Fibroblast of lung (primary cell): Measurements from ENCODE around the gene MRS2. TPM values are rescaled to one million over a fixed set of nuclear protein-coding genes. Genes with fewer than 3 reads are reported as not detected.

Experiments
- DNase-seq, 2 donors: peaks; one replicate each; pipeline versions ENCODE4 v3.0.0 to v3.0.0-alpha.2; 2010; ENCODE audit warnings: low read depth in 2 of 2
- H2AFZ ChIP-seq: 2 replicates; pipeline ENCODE4 v1.5.1; 2012; ENCODE audit warnings: low read length, control low read depth, inconsistent platforms
- H3K27ac ChIP-seq: 2 replicates; pipeline ENCODE4 v1.5.1; 2011; ENCODE audit warnings: low read length, control low read depth; ENCODE audit not compliant: insufficient read depth
- H3K27me3 ChIP-seq: 2 replicates; pipeline ENCODE4 v1.5.1; 2011; ENCODE audit warnings: mild to moderate bottlenecking, low read length; ENCODE audit not compliant: control insufficient read depth, insufficient read depth
- H3K36me3 ChIP-seq: 2 replicates; pipeline ENCODE4 v1.5.1; 2011; ENCODE audit warnings: low read length; ENCODE audit not compliant: control insufficient read depth, insufficient read depth
- H3K4me1 ChIP-seq: 2 replicates; pipeline ENCODE4 v1.5.1; 2011; ENCODE audit warnings: low read length; ENCODE audit not compliant: control insufficient read depth, insufficient read depth; ENCODE audit errors: extremely low read depth
- H3K4me2 ChIP-seq: 2 replicates; pipeline ENCODE4 v1.5.1; 2011; ENCODE audit warnings: low read length, control low read depth; ENCODE audit not compliant: insufficient read depth; ENCODE audit errors: extremely low read depth
- H3K4me3 ChIP-seq, 4 experiments: fragments of 200-600 bp in 1 of 4; sonication (generic) in 1 of 4; replicated peaks in 1 of 4; 2 replicates each; pipeline ENCODE4 v1.5.1; 2011 to 2016; ENCODE audit warnings: low read length in 4 of 4, low read depth in 3 of 4, mild to moderate bottlenecking in 3 of 4, control low read depth in 2 of 4, inconsistent platforms in 1 of 4, mixed read lengths in 1 of 4; ENCODE audit not compliant: insufficient read depth in 1 of 4; ENCODE audit errors: control extremely low read depth in 1 of 4
- H3K79me2 ChIP-seq: 2 replicates; pipeline ENCODE4 v1.5.1; 2012; ENCODE audit warnings: mild to moderate bottlenecking, low read length, inconsistent platforms; ENCODE audit not compliant: control insufficient read depth, insufficient read depth
- H3K9ac ChIP-seq: 2 replicates; pipeline ENCODE4 v1.5.1; 2011; ENCODE audit warnings: mild to moderate bottlenecking, low read length, control low read depth; ENCODE audit not compliant: insufficient read depth
- H3K9me3 ChIP-seq: 2 replicates; pipeline ENCODE4 v1.5.1; 2012; ENCODE audit warnings: low read depth, low read length; ENCODE audit not compliant: control insufficient read depth, insufficient read depth
- H4K20me1 ChIP-seq: 2 replicates; pipeline ENCODE4 v1.5.1; 2011; ENCODE audit warnings: low read length; ENCODE audit not compliant: control insufficient read depth, insufficient read depth; ENCODE audit errors: extremely low read depth
- EZH2 ChIP-seq: IDR thresholded peaks from 2 replicates; pipeline ENCODE4 v1.5.1; 2012; ENCODE audit warnings: low read length, control low read depth, mild to moderate bottlenecking; ENCODE audit errors: missing control alignments
- polyA plus RNA-seq, 2 donors: library from polyadenylated mRNA; depleted of rRNA in 1 of 2; stranded (reverse) in 1 of 2; unstranded in 1 of 2; fragments of >200 nt; gene quantifications; 2 replicates each; pipeline ENCODE4 v1.2.1, GENCODE V29; 2011 to 2012; ENCODE audit warnings: missing spikeins in 1 of 2
- total RNA-seq: library from RNA; depleted of rRNA; stranded (reverse); fragments of >200 nt; gene quantifications from 2 replicates; pipeline ENCODE4 v1.2.1, GENCODE V29; 2014
- TF ChIP-seq, protein P1 (sequence below), 2 donors: IDR thresholded peaks in 1 of 2; conservative IDR thresholded peaks in 1 of 2; 1 replicate in 1 of 2; 2 replicates in 1 of 2; pipeline ENCODE4 v1.5.1; 2011 to 2012; ENCODE audit warnings: low read length in 2 of 2, control low read depth in 1 of 2, inconsistent platforms in 1 of 2, low read depth in 1 of 2, mild to moderate bottlenecking in 1 of 2

MRS2 gene
- total and polyA plus RNA-seq, 2 donors (not counting 1 experiment from before 2014, with no cell fraction given), result 12.6 to 19.9 TPM

GRCh38 chr6:24385536-24386269 is 17.0 kb upstream of the MRS2 start:
- no peak overlapping the region for H3K27ac ChIP-seq
- no peaks in the 10 kb centered on the region for H3K9me3 ChIP-seq
- no peak overlapping the region for H3K4me3 ChIP-seq
- no peaks in the 10 kb centered on the region for H3K79me2 ChIP-seq
- H3K4me2 ChIP-seq, result no peak overlapping the region
- no peaks in the 10 kb centered on the region for H4K20me1 ChIP-seq
- H3K27me3 ChIP-seq, result no peaks in the 10 kb centered on the region
- no peak overlapping the region for H2AFZ ChIP-seq
- TF ChIP-seq, protein P1, sequence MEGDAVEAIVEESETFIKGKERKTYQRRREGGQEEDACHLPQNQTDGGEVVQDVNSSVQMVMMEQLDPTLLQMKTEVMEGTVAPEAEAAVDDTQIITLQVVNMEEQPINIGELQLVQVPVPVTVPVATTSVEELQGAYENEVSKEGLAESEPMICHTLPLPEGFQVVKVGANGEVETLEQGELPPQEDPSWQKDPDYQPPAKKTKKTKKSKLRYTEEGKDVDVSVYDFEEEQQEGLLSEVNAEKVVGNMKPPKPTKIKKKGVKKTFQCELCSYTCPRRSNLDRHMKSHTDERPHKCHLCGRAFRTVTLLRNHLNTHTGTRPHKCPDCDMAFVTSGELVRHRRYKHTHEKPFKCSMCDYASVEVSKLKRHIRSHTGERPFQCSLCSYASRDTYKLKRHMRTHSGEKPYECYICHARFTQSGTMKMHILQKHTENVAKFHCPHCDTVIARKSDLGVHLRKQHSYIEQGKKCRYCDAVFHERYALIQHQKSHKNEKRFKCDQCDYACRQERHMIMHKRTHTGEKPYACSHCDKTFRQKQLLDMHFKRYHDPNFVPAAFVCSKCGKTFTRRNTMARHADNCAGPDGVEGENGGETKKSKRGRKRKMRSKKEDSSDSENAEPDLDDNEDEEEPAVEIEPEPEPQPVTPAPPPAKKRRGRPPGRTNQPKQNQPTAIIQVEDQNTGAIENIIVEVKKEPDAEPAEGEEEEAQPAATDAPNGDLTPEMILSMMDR (conservative IDR thresholded peaks at IDR 0.05 in 1 of 2, IDR thresholded peaks at IDR 0.05 in 1 of 2; ENCODE audit: low read depth in 1 of 2, low read length in 2 of 2), result no peak
- no peak for TF ChIP-seq EZH2
- no peaks in the 10 kb centered on the region for H3K36me3 ChIP-seq
- no peaks in the 10 kb centered on the region for H3K4me1 ChIP-seq
- no peak for DNase-seq
- no peak overlapping the region for H3K9ac ChIP-seq

- H2AFZ ChIP-seq, result no peak overlapping the region
Measured at GRCh38 chr6:24387818-24388217, 14.9 kb upstream of the MRS2 start.

GRCh38 chr6:24391208-24391607 is 11.5 kb upstream of the MRS2 start:
- H3K27ac ChIP-seq, result no peak overlapping the region
- no peaks in the 10 kb centered on the region for H3K9me3 ChIP-seq
- no peaks in the 10 kb centered on the region for H3K79me2 ChIP-seq
- H3K36me3 ChIP-seq, result no peaks in the 10 kb centered on the region
- no peak overlapping the region for H3K9ac ChIP-seq
- TF ChIP-seq, protein P1 (conservative IDR thresholded peaks at IDR 0.05 in 1 of 2, IDR thresholded peaks at IDR 0.05 in 1 of 2; ENCODE audit: low read depth in 1 of 2, low read length in 2 of 2), result no peak
- no peak for TF ChIP-seq EZH2
- H3K4me3 ChIP-seq, result no peak overlapping the region
- H3K27me3 ChIP-seq, result no peaks in the 10 kb centered on the region
- no peaks in the 10 kb centered on the region for H4K20me1 ChIP-seq
- H2AFZ ChIP-seq, result no peak overlapping the region
- H3K4me1 ChIP-seq, result no peaks in the 10 kb centered on the region
- DNase-seq, result no peak
- H3K4me2 ChIP-seq, result no peak overlapping the region

More at GRCh38 chr6:24387818-24388217, 14.9 kb upstream of the MRS2 start:
- no peaks in the 10 kb centered on the region for H3K9me3 ChIP-seq
- no peak for DNase-seq
- no peaks in the 10 kb centered on the region for H3K79me2 ChIP-seq
- no peaks in the 10 kb centered on the region for H3K36me3 ChIP-seq
- TF ChIP-seq EZH2, result no peak
- TF ChIP-seq, protein P1 (conservative IDR thresholded peaks at IDR 0.05 in 1 of 2, IDR thresholded peaks at IDR 0.05 in 1 of 2; ENCODE audit: low read depth in 1 of 2, low read length in 2 of 2), result no peak
- H3K9ac ChIP-seq, result no peak overlapping the region
- H3K4me1 ChIP-seq, result no peaks in the 10 kb centered on the region
- H3K4me3 ChIP-seq, result no peak overlapping the region
- H3K27ac ChIP-seq, result no peak overlapping the region
- no peaks in the 10 kb centered on the region for H4K20me1 ChIP-seq
- H3K27me3 ChIP-seq, result no peaks in the 10 kb centered on the region
- H3K4me2 ChIP-seq, result no peak overlapping the region
